Tibial artery (tissue), 4 donors: ENCODE data around the gene SMIM10L2A.

ENCODE experiments used
- DNase-seq, 2 donors: peaks; one replicate each; pipeline ENCODE4 v3.0.0-alpha.2; 2019
- H3K27ac ChIP-seq, 2 donors: fragments of 200-600 bp; sonication (generic) in 1 of 2; 1 replicate in 1 of 2; 2 replicates in 1 of 2; pipeline ENCODE4 v1.5.1; 2018 to 2019; ENCODE audit warnings: mild to moderate bottlenecking in 1 of 2
- H3K27me3 ChIP-seq, 2 donors: fragments of 200-600 bp; sonication (generic) in 1 of 2; one replicate each; pipeline versions ENCODE4 v1.5.1 to v1.6.0; 2016 to 2019
- H3K36me3 ChIP-seq, 3 donors: fragments of 200-600 bp; sonication (generic) in 2 of 3; one replicate each; pipeline ENCODE4 v1.5.1; 2016 to 2019; ENCODE audit warnings: mild to moderate bottlenecking in 2 of 3
- H3K4me1 ChIP-seq, 4 donors: fragments of 200-600 bp; sonication (generic) in 2 of 4; 1 replicate in 3 of 4; 2 replicates in 1 of 4; pipeline ENCODE4 v1.5.1; 2016 to 2019
- H3K4me3 ChIP-seq, 2 donors: fragments of 200-600 bp; sonication (generic) in 1 of 2; 1 replicate in 1 of 2; 2 replicates in 1 of 2; pipeline ENCODE4 v1.5.1; 2018 to 2019; ENCODE audit warnings: mild to moderate bottlenecking in 2 of 2
- H3K9me3 ChIP-seq, 3 donors: fragments of 200-600 bp; sonication (generic) in 1 of 3; one replicate each; pipeline ENCODE4 v1.5.1; 2016 to 2019
- CTCF ChIP-seq, 2 experiments: fragments of 200-600 bp in 1 of 2; fragments of 450-650 bp in 1 of 2; IDR thresholded peaks; one replicate each; pipeline ENCODE4 v1.5.1; 2017 to 2019; ENCODE audit warnings: antibody characterized with exemption in 2 of 2, mild to moderate bottlenecking in 1 of 2, moderate library complexity in 1 of 2
- intact Hi-C: fragments of 100-400 bp; cut with DNase I; formaldehyde crosslinking; loops from one replicate; pipeline ENCODE4 v1.15.0; 2023; ENCODE audit warnings: low total_unique reads

The SMIM10L2A gene

GRCh38 chrX:135424469-135424868 is 2.7 kb downstream of the SMIM10L2A start:
- TF ChIP-seq CTCF (IDR thresholded peaks at IDR 0.05) = no peak

GRCh38 chrX:135425026-135425965 is 3.6 kb downstream of the SMIM10L2A start:
- H3K27me3 ChIP-seq = no peaks in the 10 kb centered on the region
- no peak for TF ChIP-seq CTCF (IDR thresholded peaks at IDR 0.05)
- H3K27ac ChIP-seq = no peak overlapping the region
- intact Hi-C loops = no loop called here
- no peaks in the 10 kb centered on the region for H3K9me3 ChIP-seq
- DNase-seq = no peak
- no peak overlapping the region for H3K4me3 ChIP-seq
- peaks cover 0 to 5% (median 2%) of the 10 kb centered on the region in 4 donors for H3K4me1 ChIP-seq
- no peaks in the 10 kb centered on the region for H3K36me3 ChIP-seq

More at GRCh38 chrX:135424469-135424868, 2.7 kb downstream of the SMIM10L2A start:
- intact Hi-C loops = no loop called here
- DNase-seq = no peak
- no peak overlapping the region for H3K27ac ChIP-seq
- no peak overlapping the region for H3K4me3 ChIP-seq
- peaks cover 0 to 5% (median 2%) of the 10 kb centered on the region in 4 donors for H3K4me1 ChIP-seq
- no peaks in the 10 kb centered on the region for H3K9me3 ChIP-seq
- no peaks in the 10 kb centered on the region for H3K27me3 ChIP-seq
- H3K36me3 ChIP-seq = no peaks in the 10 kb centered on the region

- no peaks in the 10 kb centered on the region for H3K36me3 ChIP-seq
- no peak for TF ChIP-seq CTCF (IDR thresholded peaks at IDR 0.05)
- no peak overlapping the region for H3K4me3 ChIP-seq
- intact Hi-C loops = no loop called here
- no peak for DNase-seq
- H3K27ac ChIP-seq = no peak overlapping the region
- H3K9me3 ChIP-seq = no peaks in the 10 kb centered on the region
- no peaks in the 10 kb centered on the region for H3K27me3 ChIP-seq
- no peaks in the 10 kb centered on the region for H3K4me1 ChIP-seq
Observed at GRCh38 chrX:135429429-135429828, 7.7 kb downstream of the SMIM10L2A start.

- H3K9me3 ChIP-seq = no peaks in the 10 kb centered on the region
- no peak overlapping the region for H3K4me3 ChIP-seq
- no peaks in the 10 kb centered on the region for H3K4me1 ChIP-seq
- no peaks in the 10 kb centered on the region for H3K36me3 ChIP-seq
- intact Hi-C loops = no loop called here
- no peak for DNase-seq
- no peak overlapping the region for H3K27ac ChIP-seq
- no peaks in the 10 kb centered on the region for H3K27me3 ChIP-seq
- TF ChIP-seq CTCF (IDR thresholded peaks at IDR 0.05) = no peak
Observed at GRCh38 chrX:135431886-135432285, 10.1 kb downstream of the SMIM10L2A start.

GRCh38 chrX:135432453-135432852 is 10.7 kb downstream of the SMIM10L2A start:
- TF ChIP-seq CTCF (IDR thresholded peaks at IDR 0.05) = no peak
- no peak for DNase-seq
- H3K36me3 ChIP-seq = no peaks in the 10 kb centered on the region
- intact Hi-C loops = no loop called here
- no peak overlapping the region for H3K27ac ChIP-seq
- no peaks in the 10 kb centered on the region for H3K9me3 ChIP-seq
- no peaks in the 10 kb centered on the region for H3K4me1 ChIP-seq
- no peak overlapping the region for H3K4me3 ChIP-seq
- no peaks in the 10 kb centered on the region for H3K27me3 ChIP-seq
